Stimulated activated CD4-positive, alpha-beta T cell treated with anti-CD3 and anti-CD28 coated beads, Interleukin-4, amount 100 ng/mL, for 1 hour (primary cell): ENCODE measurements around the gene ARHGAP26.

ENCODE experiments used
- DNase-seq: peaks from one replicate; pipeline ENCODE4 v3.0.0-alpha.2; 2020

The ARHGAP26 gene

DNA sequence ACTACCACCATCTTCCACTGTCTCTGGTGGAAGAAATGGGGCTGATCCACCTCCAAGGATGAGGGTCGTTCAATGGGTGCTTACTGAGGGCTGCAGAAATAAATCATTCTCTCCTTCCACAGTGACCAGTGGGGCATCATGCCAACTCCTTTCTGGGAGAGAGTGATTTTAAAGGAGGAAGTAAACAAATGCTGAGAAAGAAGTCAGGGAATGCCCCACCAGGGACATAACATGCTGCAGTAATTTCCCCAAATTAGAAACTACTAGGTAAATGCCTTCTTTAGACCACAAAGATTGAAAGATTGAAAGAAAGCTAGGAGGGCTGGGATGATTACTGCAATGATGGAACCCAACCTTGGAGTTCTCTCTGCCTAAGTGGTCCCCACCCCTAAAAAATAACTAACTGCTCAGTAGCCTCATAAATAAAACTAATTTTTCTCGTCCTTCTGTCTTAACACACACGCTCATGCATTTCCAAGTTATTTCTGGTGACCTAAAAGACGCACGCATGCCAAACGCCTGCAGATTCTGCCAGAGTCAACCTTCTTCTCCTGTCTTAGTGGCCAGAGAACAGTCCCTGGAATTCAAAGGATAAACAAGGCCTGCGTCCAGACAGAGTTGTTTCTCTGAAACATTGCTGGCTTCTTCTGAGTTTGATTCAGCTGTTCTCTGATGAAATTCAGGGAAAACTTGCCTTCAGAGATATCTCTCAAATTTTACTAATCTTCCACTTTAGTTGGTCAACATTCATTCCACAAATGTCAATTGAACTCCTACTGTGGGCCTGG, 383.3 kb downstream of the ARHGAP26 start:
- DNase-seq: no peak

GRCh38 chr5:143154510-143155370, 384.6 kb downstream of the ARHGAP26 start:
- no peak for DNase-seq

DNA sequence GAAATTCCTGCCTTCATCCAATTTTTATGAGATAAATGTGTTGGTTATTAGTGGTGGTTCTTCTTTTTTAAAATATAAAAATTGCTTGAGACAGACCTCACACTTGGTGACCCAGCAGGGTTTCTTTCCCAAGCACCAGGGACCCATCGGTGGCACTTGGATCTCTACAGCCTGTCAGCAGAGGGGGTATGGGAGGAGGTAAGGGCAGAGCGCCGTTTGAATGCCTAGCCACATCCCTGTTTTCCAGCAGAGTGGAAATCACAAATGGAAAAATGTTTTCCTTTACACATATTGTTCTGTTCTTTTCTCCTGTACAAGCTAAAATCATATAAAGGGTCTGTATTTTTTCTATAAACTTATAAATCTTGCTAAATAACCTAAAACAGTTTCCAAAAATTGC, 385.3 kb downstream of the ARHGAP26 start:
- no peak for DNase-seq

DNA sequence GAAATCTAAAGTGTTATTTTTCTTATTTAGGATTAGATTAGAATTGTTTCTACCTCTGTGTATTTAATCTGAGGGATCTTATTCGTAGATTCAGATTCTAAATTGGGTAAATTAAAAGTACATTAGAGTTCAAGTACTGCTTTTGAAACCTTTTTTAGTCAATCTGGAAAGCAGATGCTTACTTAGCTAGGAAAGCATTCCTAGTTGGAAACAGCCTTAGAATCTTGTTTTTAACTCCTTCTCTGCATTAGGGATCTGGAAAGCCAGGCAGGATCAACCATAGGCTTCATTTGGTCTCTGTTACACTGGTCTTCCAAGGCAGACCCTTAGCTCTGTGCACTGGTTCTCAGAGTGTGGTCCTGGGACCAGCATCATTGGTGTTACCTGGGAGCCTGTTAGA, 385.9 kb downstream of the ARHGAP26 start:
- DNase-seq: no peak

DNA sequence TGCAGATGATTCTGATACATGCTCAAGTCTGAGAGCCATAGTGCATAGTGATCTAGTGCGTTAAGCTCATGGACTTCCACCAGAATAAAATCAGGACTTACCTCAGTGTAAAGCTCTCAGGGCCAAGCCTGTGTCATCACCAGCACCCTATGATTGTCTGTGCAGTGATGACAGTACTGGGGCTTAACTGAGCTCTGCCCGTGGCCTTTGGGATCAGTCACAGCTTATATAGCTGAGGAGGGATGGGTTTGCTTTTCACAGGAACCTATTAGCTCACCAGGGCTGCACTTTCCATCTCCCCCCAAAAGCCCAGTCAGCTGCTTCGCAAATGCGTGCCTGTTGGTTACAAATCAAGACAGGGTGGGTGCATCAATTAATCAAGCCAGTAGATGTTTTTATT, 386.4 kb downstream of the ARHGAP26 start:
- no peak for DNase-seq

- DNase-seq: no peak
Measured at GRCh38 chr5:143159031-143159430, 388.9 kb downstream of the ARHGAP26 start.

DNA sequence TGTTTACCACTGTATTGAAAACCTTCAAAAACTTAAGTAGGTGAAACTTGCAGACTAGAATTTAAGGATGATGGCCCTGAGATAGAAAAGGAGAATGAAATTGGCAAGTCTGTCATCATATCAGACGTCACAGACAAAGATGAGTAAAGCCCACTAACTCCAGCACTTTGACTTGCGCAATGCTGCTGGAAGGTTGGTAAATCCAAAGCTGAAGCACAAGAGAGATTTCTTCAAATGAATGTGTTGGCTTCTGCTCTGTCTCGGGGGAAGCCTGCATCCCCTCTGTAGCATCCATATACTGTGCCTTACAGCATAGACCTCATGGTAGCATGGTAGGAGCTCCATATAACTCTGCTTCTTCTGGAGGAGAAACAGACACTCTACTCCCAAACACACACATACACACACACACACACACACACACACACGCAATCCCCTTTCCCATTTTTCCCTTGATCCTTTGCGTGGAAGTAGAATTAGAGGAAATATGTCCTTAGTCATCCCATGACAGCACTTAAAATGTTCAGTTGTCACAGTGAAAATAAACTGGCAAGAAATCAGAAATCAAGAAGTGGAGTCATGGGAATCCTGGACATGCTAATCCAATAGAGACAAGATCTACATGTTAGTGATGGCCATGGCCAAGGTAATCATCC, 391.8 kb downstream of the ARHGAP26 start:
- no peak for DNase-seq

DNA sequence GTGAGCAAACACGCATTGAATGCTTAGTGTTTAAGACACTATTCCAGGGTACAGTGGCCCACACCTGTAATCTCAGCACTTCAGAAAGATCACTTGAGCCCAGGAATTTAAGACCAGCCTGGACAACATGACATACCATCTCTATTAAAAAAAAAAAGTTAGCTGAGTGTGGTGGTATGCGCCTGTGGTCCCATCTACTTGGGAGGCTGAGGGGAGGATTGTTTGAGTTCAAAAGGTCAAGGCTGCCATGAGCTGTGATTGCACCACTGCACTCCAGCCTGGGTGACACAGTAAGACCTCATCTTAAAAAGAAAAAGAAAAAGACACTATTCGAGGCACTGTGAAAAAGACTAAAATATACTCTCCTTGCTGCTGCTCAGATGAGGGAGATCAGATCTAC, 392.6 kb downstream of the ARHGAP26 start:
- no peak for DNase-seq

GRCh38 chr5:143164557-143164956, 394.4 kb downstream of the ARHGAP26 start:
- no peak for DNase-seq

DNA sequence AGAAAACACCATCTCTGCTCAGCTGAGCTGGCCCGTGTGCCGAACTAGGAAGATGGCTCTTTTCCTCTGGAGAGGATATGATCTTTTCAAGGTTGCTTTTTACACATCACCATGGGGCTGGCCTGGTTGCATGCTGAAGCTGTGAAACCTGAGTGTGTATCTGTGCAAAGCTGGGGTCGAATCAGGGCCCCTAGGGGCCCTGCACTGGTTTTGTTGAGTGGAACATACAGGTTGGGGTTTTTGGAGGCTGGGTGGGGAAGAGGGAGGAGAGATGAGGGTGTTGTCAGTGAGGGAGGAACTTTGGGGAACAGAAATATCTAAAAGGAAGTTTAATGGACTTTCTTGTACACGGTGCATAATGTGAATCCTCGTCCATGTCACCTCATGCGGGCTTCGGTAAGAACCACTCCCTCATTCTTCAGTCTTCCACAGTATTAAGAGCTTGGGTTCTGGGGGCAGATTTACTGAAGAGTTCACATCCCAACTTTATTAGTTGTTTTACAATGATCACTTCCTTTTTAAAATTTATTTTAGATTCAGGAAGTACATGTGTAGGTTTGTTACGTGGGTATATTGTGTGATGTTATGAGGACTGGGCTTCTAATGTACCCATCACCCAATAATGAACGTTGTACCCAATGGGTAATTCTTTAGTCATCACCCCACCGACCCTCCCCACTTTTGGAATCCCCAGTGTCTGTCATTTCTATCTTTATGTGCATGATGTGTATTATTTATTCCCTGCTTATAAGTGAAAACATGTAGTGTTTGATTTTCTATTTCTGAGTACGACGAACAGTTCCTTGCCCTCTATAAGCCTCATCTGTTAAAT, 395.1 kb downstream of the ARHGAP26 start:
- DNase-seq: no peak

DNA sequence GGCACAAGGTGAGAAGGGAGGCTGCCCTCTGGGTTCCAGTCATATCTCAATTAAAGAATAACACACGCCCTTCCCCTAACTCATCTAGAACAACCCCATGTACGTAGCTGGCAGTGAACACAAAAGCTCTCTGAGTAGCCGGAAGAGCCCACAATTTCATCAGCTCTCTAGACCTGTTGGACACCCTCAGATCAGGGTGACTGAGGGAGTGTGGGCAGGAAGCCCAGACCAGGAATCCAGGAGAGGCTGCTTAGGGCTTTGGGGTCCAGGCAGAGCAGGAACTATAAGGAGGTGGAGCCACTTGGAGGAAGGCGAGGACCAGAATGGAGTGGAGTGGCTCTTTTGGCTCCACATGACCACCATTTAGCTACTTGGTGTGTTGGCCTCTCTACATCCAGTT, 395.9 kb downstream of the ARHGAP26 start:
- no peak for DNase-seq

DNA sequence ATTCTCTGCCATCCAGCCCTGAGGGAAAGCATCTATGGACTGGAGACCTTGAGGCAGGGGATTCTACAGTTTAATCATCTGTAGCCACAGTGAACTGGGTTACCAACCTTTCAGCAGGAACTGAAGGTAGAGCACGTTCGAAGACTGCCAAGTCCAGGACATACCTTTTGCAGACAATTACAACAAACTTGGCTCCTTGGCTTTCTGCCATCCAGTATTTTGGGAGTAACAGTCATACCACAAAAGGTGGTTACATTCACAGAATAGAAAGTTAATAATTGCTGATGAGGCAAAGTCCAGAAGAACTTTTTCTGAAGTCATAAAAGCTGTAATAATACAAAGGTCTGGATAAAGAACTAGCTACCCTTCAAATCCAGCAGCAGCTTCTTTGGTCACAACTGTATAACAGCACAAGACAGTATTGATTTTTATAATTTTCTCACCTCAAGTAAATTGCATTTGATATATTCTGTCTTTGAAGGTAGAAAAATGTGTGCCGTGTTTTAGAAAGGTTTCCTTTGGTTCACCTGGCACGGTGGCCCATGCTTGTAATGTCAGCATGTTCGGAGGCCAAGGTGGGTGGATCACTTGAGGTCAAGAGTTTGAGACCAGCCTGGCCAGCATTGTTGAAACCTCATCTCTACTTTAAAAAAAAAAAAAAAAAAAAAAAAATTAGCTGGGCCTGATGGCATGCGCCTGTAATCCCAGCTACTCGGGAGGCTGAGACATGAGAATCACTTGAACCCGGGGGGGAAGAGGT, 396.7 kb downstream of the ARHGAP26 start:
- DNase-seq: no peak

GRCh38 chr5:143168171-143168741, 398.1 kb downstream of the ARHGAP26 start:
- no peak for DNase-seq

DNA sequence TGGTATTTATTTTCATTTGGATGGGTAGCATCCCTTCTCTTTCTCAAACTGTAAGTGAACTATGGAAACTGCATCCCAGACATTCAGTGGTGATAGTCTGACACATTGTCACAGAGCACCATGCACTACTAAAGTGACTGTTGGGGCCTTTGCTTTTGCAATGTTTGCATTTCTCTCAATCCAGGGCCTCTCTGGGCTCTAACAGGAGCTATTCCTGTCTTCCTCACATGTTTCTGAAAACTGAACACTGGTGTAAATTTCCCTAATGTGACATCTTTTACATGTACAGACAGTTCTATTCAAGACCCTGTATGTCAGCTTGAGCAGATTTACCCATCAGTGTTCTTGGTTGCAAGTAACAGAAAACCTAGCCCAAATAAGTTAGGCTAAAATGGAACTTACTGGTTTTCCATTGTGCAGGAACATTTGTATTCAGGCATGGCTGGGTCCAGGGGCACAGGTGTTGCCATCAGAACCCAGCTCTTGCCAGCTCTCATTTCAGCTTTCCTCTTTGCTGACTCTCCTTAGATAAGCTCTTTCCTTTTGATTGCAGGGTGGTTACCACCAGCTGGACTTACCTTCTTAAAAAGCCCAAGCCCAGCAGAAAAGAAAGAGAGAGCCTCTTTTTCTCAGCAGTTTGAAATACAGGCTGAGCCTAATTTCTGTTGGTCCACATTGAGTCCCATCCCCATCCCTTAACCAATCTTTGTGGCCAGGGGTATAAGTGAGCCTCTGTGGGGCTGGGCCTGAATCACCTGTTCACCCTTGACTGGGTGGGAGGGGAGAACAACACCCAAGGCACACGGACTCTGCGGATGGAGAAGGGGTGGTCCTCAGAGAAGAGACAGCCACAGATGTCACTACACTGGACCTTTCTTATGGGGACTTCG, 399.0 kb downstream of the ARHGAP26 start:
- no peak for DNase-seq

- no peak for DNase-seq
Measured at GRCh38 chr5:143170104-143170503, 399.9 kb downstream of the ARHGAP26 start.

GRCh38 chr5:143170977-143171376, 400.8 kb downstream of the ARHGAP26 start:
- no peak for DNase-seq

- no peak for DNase-seq
Measured at GRCh38 chr5:143172739-143173138, 402.6 kb downstream of the ARHGAP26 start.

DNA sequence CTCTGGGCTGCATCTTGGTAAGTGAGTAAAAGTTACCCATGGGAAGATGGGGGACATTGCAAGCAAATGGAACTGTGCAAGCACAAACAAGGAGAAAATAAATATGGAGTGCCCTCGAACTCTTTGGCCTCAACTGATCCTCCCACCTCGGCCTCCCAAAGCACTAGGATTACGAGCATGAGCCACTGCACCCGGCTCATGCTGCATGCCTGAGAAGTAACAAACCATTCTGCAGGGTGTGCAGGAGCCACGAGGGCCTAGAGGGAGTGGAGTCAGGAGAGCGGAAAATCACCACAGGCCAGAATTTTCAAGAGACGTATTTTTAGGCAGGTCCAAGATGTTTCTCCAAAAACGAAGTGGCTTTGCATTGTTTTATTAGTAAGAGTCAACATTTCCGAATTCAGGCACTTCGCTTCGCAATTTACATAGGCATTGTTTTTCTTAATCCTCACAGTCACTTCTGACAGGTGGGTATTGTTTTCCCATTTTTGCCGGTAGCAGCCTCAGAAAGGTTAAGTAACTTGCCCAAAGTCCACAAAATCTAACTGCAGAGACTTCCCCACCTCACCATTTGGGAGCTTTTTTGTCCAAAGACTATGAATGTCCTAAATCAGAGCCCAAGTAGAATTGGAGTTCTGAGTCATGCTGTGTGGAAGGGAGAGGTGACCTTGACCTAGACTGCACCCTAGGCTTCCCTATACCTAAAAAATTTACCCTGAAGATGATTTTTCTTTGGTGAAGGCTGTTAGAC, 403.1 kb downstream of the ARHGAP26 start:
- DNase-seq: no peak

DNA sequence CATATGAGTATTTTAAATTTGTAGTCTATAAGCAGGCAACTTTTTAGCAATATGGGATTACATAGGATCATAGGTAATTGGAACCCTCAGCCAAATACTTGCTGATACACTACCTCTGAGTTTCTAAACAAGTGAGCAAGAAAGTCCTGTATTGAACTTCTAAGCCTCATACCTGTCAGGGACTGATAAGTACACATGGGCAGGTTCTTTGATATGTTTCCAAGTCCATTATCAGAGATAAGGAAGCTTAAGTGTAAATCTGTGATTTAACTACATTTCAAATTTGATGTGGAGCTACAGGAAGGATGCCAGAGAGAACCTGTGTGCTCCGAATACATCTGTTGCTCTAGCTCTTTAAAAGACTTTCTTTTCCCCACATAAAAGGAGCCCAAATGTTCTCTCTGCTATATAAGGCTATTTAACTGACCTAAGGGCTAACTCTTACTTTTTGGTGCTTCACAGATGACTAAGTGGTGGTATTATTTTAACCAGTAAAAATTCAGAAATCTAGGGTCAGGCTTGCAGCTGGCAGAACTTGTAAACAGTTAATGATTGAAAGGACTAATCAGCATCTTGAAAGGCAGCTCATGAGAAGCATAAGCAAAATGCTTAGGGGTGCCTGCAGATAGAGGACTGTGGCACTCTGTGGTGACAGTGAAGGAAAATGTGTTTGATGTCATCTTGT, 404.7 kb downstream of the ARHGAP26 start:
- DNase-seq: no peak
